A673 (cell line): Measurements from ENCODE around the gene NMUR1. TPM values are rescaled to one million over a fixed set of nuclear protein-coding genes. Genes with fewer than 3 reads are reported as not detected.

Experiments used
- BruUV-seq: library from RNA; stranded (reverse); fragments of 400-500 nt; replicated peaks from 2 replicates; lab custom pipeline; 2021; lab: Mats Ljungman, UMichigan
- CTCF ChIA-PET: fragments of 300-600 bp; sonication (Branson Sonifier 250); formaldehyde crosslinking; loops from one replicate; lab custom pipeline; 2022; ENCODE audit warnings: antibody characterized with exemption; lab: Charles Lee
- POLR2A ChIA-PET: fragments of 300-600 bp; sonication (Branson Sonifier 250); formaldehyde crosslinking; loops from one replicate; lab custom pipeline; 2022; ENCODE audit warnings: antibody characterized with exemption; ENCODE audit not compliant: low non-redundant PET; lab: Charles Lee
- DNase-seq: peaks from one replicate; pipeline ENCODE4 v3.0.0-alpha.2; 2015; ENCODE audit warnings: low spot score
- H3K27ac ChIP-seq: fragments of 200-600 bp; sonication (generic); 2 replicates; pipeline ENCODE4 v1.5.1; 2016; ENCODE audit warnings: mixed run types, low read depth, mild to moderate bottlenecking, mixed read lengths, antibody characterized with exemption, low read length; ENCODE audit not compliant: poor library complexity, severe bottlenecking
- H3K27me3 ChIP-seq: fragments of 200-600 bp; sonication (generic); replicated peaks from 2 replicates; pipeline ENCODE4 v1.6.1; 2017; ENCODE audit warnings: mixed run types, low read depth, mild to moderate bottlenecking, mixed read lengths, antibody characterized with exemption, low read length; ENCODE audit not compliant: insufficient read depth, poor library complexity
- H3K36me3 ChIP-seq: fragments of 200-600 bp; sonication (generic); 2 replicates; pipeline ENCODE4 v1.6.1; 2016; ENCODE audit warnings: mixed run types, mild to moderate bottlenecking, mixed read lengths, antibody characterized with exemption, low read length; ENCODE audit not compliant: insufficient read depth, poor library complexity, severe bottlenecking
- H3K4me1 ChIP-seq: fragments of 200-600 bp; sonication (generic); 2 replicates; pipeline ENCODE4 v1.6.1; 2017; ENCODE audit warnings: mixed run types, mild to moderate bottlenecking, mixed read lengths, antibody characterized with exemption, low read length; ENCODE audit not compliant: insufficient read depth, poor library complexity, severe bottlenecking
- H3K4me3 ChIP-seq: fragments of 200-600 bp; sonication (generic); 2 replicates; pipeline ENCODE4 v1.5.1; 2016; ENCODE audit warnings: low read depth, mixed run types, mild to moderate bottlenecking, mixed read lengths, low read length; ENCODE audit not compliant: poor library complexity, severe bottlenecking
- H3K9me3 ChIP-seq: fragments of 200-600 bp; sonication (generic); 2 replicates; pipeline ENCODE4 v1.6.1; 2016; ENCODE audit warnings: mixed run types, low read depth, mild to moderate bottlenecking, mixed read lengths, antibody characterized with exemption, low read length; ENCODE audit not compliant: poor library complexity, severe bottlenecking
- CTCF ChIP-seq: fragments of 300-800, 200-600 bp; sonication (generic); conservative IDR thresholded peaks from 2 replicates; pipeline ENCODE4 v1.5.1; 2017; ENCODE audit warnings: low read depth, mild to moderate bottlenecking, antibody characterized with exemption, low read length, moderate library complexity, mixed read lengths
- EZH2 ChIP-seq: fragments of 200-600 bp; sonication (generic); IDR thresholded peaks from 2 replicates; pipeline ENCODE4 v1.6.1; 2017; ENCODE audit warnings: borderline replicate concordance, low read depth, mild to moderate bottlenecking, mixed read lengths, antibody characterized with exemption, low read length; ENCODE audit not compliant: poor library complexity, severe bottlenecking
- intact Hi-C: fragments of 100-400 bp; cut with micrococcal nuclease; formaldehyde crosslinking; loops from one replicate; pipeline ENCODE4 v1.10.0; 2022; ENCODE audit not compliant: unreplicated experiment
- total RNA-seq: library from RNA; stranded (reverse); gene quantifications from 2 replicates; pipeline ENCODE4 v1.2.3, GENCODE V29; 2021

NMUR1 gene
- total RNA-seq, 1 experiment from 2014 or later: not detected

GRCh38 chr2:231525248-231526163 is 4.7 kb downstream of the NMUR1 start:
- no peak for DNase-seq
- no TSS peak for BruUV-seq
- intact Hi-C loops: no loop called here
- TF ChIP-seq CTCF: no peak
- TF ChIP-seq EZH2: no peak
- Histone ChIP-seq H3K27ac (no peak overlapping the region), H3K4me1 (no peaks in the 10 kb centered on the region), H3K4me3 (no peak overlapping the region), H3K36me3 (no peaks in the 10 kb centered on the region), H3K27me3 (peaks cover 5% of the 10 kb centered on the region), H3K9me3 (no peaks in the 10 kb centered on the region)
- ChIA-PET POLR2A (no interaction called here), CTCF (interaction anchor here (0.7 kb wide), 1 partner anchor 990 kb away, joined by 3 read pairs; no protein-coding TSS in a partner anchor)

DNA sequence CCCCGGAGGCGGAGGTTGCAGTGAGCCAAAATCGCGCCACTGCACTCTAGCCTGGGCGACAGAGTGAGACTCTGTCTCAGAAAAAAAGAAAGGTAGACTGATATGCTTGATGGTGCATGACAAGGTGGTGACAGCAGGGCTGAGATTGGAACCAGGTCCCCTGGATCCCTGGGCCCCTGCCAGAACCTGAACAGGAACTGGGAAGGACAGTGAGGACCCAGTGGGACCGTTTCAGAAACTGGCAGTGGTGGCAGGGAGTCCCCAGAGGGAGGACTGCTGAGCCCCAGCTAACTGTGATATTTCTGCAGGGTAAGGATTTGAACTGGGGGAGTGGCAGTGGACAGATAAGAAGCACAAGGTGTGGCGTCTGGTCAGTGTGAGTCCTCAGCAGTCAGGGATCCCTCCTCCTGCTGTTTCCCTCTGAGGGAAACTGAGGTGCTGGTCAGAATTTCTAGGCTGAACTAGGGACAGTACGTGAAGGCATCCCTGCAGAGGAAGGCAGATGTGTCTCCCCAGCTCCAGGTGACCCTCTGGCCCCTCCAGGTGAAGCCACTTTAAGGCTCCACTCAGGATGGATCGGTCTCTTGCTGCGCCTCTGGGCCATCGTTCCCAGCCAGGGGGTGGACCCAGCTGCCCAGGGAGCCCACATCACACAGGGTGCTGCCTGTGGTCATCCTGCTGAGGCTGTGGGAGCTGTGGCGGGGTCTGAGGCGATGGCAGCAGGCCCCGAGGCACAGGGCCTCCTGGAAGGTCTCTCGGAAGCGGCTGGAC is 5.6 kb downstream of the NMUR1 start:
- CTCF ChIA-PET: no interaction called here
- BruUV-seq: no TSS peak

More for the DNA sequence above, 5.6 kb downstream of the NMUR1 start:
- TF ChIP-seq EZH2 (no peak), CTCF (no peak)
- Histone ChIP-seq H3K4me1 (no peaks in the 10 kb centered on the region), H3K27me3 (no peaks in the 10 kb centered on the region), H3K36me3 (no peaks in the 10 kb centered on the region), H3K9me3 (no peaks in the 10 kb centered on the region), H3K4me3 (no peak overlapping the region), H3K27ac (no peak overlapping the region)
- intact Hi-C loops: no loop called here
- DNase-seq: no peak
- POLR2A ChIA-PET: no interaction called here
